Fibroblast of the aortic adventitia (primary cell): Measurements from ENCODE around the gene CYB5A. TPM values are rescaled to one million over a fixed set of nuclear protein-coding genes. Genes with fewer than 3 reads are reported as not detected.

Source experiments
- DNase-seq: peaks from one replicate; pipeline ENCODE4 v3.0.0-alpha.2; 2010; ENCODE audit warnings: low read depth
- H3K4me3 ChIP-seq: 2 replicates; pipeline ENCODE4 v1.5.1; 2011; ENCODE audit warnings: low read depth, mild to moderate bottlenecking, control low read depth, low read length, moderate library complexity
- total RNA-seq: library from RNA; depleted of rRNA; stranded (reverse); fragments of >200 nt; gene quantifications from 2 replicates; pipeline ENCODE4 v1.2.3, GENCODE V29; 2012; ENCODE audit warnings: low replicate concordance
- TF ChIP-seq, protein P1 (sequence below): IDR thresholded peaks from 2 replicates; pipeline ENCODE4 v1.5.1; 2011; ENCODE audit warnings: mild to moderate bottlenecking, low read length, control low read depth, inconsistent platforms; ENCODE audit not compliant: insufficient read depth

CYB5A gene
- total RNA-seq, 1 donor = 38.8 TPM

DNA sequence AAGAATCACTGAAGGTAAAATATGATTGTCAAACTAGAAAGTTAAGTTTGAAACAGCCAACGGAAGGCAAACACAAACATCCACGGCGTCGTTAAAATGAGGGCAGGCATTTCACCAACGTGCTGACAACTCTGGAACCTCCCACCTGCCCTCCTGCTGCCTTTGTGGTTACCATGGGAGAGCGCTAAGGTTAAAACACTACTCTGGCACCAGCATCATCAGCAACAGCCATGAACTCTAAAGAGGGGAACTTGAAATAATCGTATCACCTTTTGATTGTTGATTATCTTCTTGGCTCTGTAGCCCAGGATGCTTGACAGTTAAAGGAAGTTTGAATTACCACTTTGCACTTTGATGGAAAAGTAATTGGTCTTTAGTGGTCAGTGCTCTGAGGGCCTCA, 34.7 kb downstream of the CYB5A start:
- TF ChIP-seq, protein P1, sequence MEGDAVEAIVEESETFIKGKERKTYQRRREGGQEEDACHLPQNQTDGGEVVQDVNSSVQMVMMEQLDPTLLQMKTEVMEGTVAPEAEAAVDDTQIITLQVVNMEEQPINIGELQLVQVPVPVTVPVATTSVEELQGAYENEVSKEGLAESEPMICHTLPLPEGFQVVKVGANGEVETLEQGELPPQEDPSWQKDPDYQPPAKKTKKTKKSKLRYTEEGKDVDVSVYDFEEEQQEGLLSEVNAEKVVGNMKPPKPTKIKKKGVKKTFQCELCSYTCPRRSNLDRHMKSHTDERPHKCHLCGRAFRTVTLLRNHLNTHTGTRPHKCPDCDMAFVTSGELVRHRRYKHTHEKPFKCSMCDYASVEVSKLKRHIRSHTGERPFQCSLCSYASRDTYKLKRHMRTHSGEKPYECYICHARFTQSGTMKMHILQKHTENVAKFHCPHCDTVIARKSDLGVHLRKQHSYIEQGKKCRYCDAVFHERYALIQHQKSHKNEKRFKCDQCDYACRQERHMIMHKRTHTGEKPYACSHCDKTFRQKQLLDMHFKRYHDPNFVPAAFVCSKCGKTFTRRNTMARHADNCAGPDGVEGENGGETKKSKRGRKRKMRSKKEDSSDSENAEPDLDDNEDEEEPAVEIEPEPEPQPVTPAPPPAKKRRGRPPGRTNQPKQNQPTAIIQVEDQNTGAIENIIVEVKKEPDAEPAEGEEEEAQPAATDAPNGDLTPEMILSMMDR = no peak
- no peak for DNase-seq

DNA sequence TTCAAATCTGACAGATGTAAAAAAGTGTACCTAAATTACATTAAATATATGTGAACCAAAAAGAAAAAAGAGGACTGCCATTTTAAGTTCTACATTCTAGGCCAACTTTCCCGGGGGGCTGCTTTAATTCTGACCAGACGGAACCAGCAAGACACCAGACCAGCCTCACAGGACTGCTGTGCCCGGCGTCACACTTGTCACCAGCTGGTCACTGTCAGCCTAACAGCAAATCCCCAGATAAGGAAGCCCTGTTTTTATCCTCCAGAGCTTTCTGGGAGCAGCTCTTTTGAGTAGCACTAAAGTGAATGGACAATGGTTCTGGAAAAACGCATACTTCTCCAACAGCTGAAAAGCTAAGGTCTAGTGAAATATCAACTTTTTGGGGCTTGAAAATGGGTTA, 35.6 kb downstream of the CYB5A start:
- TF ChIP-seq, protein P1 = no peak
- H3K4me3 ChIP-seq = no peak overlapping the region
- DNase-seq = no peak

More for the DNA sequence above, 34.7 kb downstream of the CYB5A start:
- no peak overlapping the region for H3K4me3 ChIP-seq

DNA sequence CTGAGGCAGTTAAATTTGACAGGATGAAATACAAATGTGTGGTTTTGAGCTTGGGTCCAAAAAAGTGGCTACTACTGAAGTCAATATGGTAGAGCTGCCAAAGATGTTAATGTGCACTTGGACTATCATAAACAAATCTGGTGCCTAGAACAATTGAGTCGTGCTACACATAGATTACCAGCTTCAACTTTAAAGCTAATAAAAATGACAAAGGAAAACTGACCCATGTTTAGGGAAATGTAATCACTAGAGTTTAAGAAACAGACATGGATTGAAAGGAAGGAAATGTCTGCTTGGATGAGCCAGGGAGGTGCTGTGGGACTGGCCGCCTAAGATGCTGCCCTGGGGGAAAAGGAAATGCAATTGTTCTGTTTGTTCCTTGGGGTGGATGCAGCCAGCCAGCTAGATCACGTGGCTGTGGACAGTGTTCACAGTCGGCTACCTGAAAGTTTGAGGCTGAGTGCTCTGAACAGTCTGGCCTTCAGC, 36.6 kb downstream of the CYB5A start:
- DNase-seq = peak; percentile 79
- H3K4me3 ChIP-seq = no peak overlapping the region

DNA sequence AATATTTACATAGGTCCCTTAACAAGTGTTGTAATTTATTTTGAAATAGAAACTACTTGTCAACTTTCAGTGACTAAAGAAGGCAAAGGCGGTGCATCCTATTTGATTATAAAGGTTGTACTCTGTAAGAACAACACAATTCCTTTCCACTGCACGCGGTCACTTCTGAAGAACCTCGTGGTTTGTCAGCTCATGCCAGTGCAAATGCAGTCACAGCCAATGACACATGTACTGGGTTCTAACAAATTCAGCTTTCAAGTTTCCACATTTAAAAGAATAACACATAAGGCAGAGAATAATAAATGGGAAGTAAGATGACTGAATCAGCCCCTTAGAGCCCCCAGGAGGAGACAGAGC, 39.7 kb downstream of the CYB5A start:
- TF ChIP-seq, protein P1 = no peak
- no peak overlapping the region for H3K4me3 ChIP-seq
- no peak for DNase-seq

More for the DNA sequence above, 36.6 kb downstream of the CYB5A start:
- TF ChIP-seq, protein P1 = no peak

DNA sequence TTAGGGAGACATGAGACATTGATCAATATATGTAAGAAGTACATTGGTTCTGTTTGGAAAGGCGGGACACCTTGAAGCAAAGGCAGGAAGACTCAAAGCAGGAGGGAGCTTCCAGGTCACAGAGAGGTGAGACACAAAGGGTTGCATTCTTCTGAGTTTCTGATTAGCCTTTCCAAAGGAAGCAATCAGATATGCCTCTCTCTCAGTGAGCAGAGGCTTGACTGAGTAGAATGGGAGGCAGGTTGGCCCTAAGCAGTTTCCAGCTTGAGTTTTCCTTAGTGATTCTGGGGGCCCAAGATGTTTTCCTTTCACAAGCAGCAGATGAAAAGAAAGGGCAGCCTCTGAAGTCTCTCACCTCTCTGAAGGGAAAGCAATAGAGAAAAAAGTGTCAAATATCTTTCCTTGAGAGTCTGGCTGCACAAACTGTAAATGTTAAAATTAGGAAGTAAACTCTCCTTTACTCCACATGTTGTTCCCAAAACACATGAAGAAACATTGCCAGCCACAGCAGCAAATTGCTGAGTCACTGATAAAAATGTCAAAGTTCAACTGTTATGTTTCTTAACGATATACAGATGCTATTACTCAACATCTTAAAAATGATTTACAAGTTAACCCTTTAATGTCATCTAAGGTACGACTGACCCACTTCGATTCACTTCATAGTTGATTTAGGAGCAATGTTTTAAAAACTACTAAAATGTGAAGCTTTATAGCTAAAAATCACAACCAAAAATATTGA, 40.3 kb downstream of the CYB5A start:
- TF ChIP-seq, protein P1 = no peak
- no peak overlapping the region for H3K4me3 ChIP-seq
- DNase-seq = peak; percentile 88

DNA sequence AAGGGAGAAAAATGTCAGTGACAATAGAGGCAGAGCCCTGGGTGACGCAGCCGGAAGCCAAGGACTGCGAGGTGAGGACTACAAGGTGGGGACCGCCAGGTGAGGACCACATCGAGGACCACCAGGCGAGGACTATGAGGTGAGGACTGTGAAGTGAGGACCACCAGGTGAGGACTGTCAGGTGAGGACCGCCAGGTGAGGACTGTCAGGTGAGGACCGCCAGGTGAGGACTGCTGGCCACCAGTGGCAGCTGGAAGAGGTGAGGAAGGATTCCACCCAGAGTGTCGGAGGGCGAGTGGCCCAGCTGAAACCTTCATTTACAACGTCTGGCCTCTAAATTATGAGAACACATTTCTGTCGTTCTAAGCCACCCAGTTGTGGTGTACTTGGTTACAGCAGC, 41.6 kb downstream of the CYB5A start:
- TF ChIP-seq, protein P1 = no peak

More for the DNA sequence above, 41.6 kb downstream of the CYB5A start:
- no peak overlapping the region for H3K4me3 ChIP-seq
- DNase-seq = no peak
